Chondrocyte (in vitro differentiated cells): Measurements from ENCODE around the gene TEX11. TPM values are rescaled to one million over a fixed set of nuclear protein-coding genes. Genes with fewer than 3 reads are reported as not detected.

Experiments
- DNase-seq: peaks from one replicate; pipeline ENCODE4 v3.0.0; 2021; ENCODE audit warnings: mixed read lengths, low spot score
- H3K27ac Mint-ChIP-seq: one replicate; pipeline ENCODE4 v1.8.0; 2021; ENCODE audit warnings: mild to moderate bottlenecking, moderate library complexity, mixed read lengths; ENCODE audit not compliant: unreplicated experiment
- H3K27me3 Mint-ChIP-seq: 2 replicates; pipeline ENCODE4 v1.8.0; 2021; ENCODE audit warnings: low read depth, mixed read lengths
- H3K36me3 Mint-ChIP-seq: 2 replicates; pipeline ENCODE4 v1.8.0; 2021; ENCODE audit warnings: low read depth, mixed read lengths
- H3K4me1 Mint-ChIP-seq: 2 replicates; pipeline ENCODE4 v1.8.0; 2021; ENCODE audit warnings: low read depth, mild to moderate bottlenecking, mixed read lengths
- H3K4me3 Mint-ChIP-seq: one replicate; pipeline ENCODE4 v1.8.0; 2021; ENCODE audit warnings: mild to moderate bottlenecking, moderate library complexity, mixed read lengths; ENCODE audit not compliant: unreplicated experiment
- H3K9me3 Mint-ChIP-seq: 2 replicates; pipeline ENCODE4 v1.8.0; 2021; ENCODE audit warnings: low read depth, mixed read lengths
- total RNA-seq: library from RNA; stranded (reverse); gene quantifications from 3 replicates; pipeline ENCODE4 v1.2.1, GENCODE V29; 2021
- TF ChIP-seq, protein P1 (sequence below): fragments of 200-600 bp; sonication (generic); IDR thresholded peaks from 2 replicates; pipeline ENCODE4 v1.5.0; 2021; ENCODE audit warnings: antibody characterized with exemption, mild to moderate bottlenecking, moderate library complexity

TEX11 gene
- total RNA-seq, 1 donor from 2014 or later = not detected

DNA sequence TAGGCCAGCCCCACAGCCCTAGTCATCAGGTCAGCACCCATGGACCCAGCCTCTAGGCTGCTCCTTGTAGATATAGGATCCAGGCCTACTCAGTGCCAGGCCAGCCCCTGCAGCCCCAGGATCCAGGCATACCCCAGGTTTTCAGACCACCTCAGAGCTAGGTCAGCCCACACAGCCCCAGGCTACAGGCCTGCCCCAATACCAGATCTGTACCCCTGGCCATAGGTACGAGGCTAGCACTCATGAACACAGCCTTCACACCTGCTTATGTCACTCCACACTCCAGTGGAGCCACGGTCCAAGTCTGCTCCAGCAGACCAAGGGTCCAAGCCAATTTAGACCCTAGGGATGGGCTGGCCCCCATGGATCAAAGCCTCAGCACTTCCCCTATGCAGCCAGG, 272.8 kb downstream of the TEX11 start:
- H3K27ac Mint-ChIP-seq = no peak overlapping the region
- H3K9me3 Mint-ChIP-seq = peaks cover 4% of the 10 kb centered on the region
- H3K4me1 Mint-ChIP-seq = no peaks in the 10 kb centered on the region
- TF ChIP-seq, protein P1, sequence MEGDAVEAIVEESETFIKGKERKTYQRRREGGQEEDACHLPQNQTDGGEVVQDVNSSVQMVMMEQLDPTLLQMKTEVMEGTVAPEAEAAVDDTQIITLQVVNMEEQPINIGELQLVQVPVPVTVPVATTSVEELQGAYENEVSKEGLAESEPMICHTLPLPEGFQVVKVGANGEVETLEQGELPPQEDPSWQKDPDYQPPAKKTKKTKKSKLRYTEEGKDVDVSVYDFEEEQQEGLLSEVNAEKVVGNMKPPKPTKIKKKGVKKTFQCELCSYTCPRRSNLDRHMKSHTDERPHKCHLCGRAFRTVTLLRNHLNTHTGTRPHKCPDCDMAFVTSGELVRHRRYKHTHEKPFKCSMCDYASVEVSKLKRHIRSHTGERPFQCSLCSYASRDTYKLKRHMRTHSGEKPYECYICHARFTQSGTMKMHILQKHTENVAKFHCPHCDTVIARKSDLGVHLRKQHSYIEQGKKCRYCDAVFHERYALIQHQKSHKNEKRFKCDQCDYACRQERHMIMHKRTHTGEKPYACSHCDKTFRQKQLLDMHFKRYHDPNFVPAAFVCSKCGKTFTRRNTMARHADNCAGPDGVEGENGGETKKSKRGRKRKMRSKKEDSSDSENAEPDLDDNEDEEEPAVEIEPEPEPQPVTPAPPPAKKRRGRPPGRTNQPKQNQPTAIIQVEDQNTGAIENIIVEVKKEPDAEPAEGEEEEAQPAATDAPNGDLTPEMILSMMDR = no peak
- DNase-seq = peak; percentile 78
- no peaks in the 10 kb centered on the region for H3K27me3 Mint-ChIP-seq
- H3K4me3 Mint-ChIP-seq = no peak overlapping the region
- no peaks in the 10 kb centered on the region for H3K36me3 Mint-ChIP-seq

GRCh38 chrX:70635227-70635626, 273.3 kb downstream of the TEX11 start:
- Mint-ChIP-seq H3K4me1 (no peaks in the 10 kb centered on the region), H3K27ac (no peak overlapping the region), H3K9me3 (peaks cover 4% of the 10 kb centered on the region), H3K4me3 (no peak overlapping the region), H3K27me3 (no peaks in the 10 kb centered on the region), H3K36me3 (no peaks in the 10 kb centered on the region)
- TF ChIP-seq, protein P1 = no peak
- no peak for DNase-seq

- no peak for DNase-seq
- Mint-ChIP-seq H3K4me1 (no peaks in the 10 kb centered on the region), H3K27me3 (peaks cover 3% of the 10 kb centered on the region), H3K36me3 (no peaks in the 10 kb centered on the region), H3K4me3 (no peak overlapping the region), H3K9me3 (no peaks in the 10 kb centered on the region), H3K27ac (no peak overlapping the region)
- TF ChIP-seq, protein P1 = no peak
These were observed 286.8 kb downstream of the TEX11 start for GRCh38 chrX:70621743-70622142.

DNA sequence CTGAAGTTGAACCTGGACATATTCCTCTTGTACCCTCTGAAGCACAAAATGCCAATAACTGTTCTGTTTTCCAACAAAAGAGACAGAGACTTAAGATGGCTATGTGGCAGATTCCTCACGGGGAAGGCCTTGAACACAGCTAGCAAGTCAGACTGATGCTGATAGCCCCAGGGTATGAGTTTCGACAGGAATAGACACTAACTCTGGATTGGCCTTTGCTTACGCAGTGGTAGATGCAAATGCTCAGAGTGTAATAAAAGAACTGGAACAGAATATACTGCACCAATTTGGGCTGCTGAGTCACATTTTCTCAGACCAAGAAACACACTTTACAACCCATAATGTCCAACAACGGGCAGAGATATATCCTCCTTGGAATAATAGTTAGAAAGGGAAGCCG, 290.0 kb downstream of the TEX11 start:
- TF ChIP-seq, protein P1 = no peak
- no peak for DNase-seq
- H3K27me3 Mint-ChIP-seq = no peaks in the 10 kb centered on the region
- no peaks in the 10 kb centered on the region for H3K4me1 Mint-ChIP-seq
- H3K27ac Mint-ChIP-seq = no peak overlapping the region
- H3K4me3 Mint-ChIP-seq = no peak overlapping the region
- no peaks in the 10 kb centered on the region for H3K36me3 Mint-ChIP-seq
- H3K9me3 Mint-ChIP-seq = peaks cover 2% of the 10 kb centered on the region

GRCh38 chrX:70613295-70613694, 295.2 kb downstream of the TEX11 start:
- Mint-ChIP-seq H3K27ac (no peak overlapping the region), H3K4me3 (no peak overlapping the region), H3K9me3 (peaks cover 10% of the 10 kb centered on the region), H3K4me1 (no peaks in the 10 kb centered on the region), H3K36me3 (no peaks in the 10 kb centered on the region), H3K27me3 (peaks cover 9% of the 10 kb centered on the region)
- no peak for DNase-seq
- TF ChIP-seq, protein P1 = no peak
